RKO (cell line): ENCODE results near the gene CCNYL1.

Experiments used
- DNase-seq: peaks from one replicate; pipeline ENCODE4 v3.0.0-alpha.2; 2016; ENCODE audit warnings: low spot score

Gene CCNYL1

GRCh38 chr2:207791579-207792243 is 80.3 kb downstream of the CCNYL1 start:
- no peak for DNase-seq

- peak; percentile 56 for DNase-seq
Measured at GRCh38 chr2:207792244-207792785, 80.9 kb downstream of the CCNYL1 start.

- DNase-seq = no peak
Measured at GRCh38 chr2:207796585-207797350, 85.3 kb downstream of the CCNYL1 start.

GRCh38 chr2:207801259-207801658 is 89.8 kb downstream of the CCNYL1 start:
- DNase-seq = no peak

GRCh38 chr2:207802650-207803049 is 91.2 kb downstream of the CCNYL1 start:
- DNase-seq = no peak
